Fibroblast of skin of right biceps (primary cell): ENCODE results near the gene CRYZ.

Source experiments
- DNase-seq: peaks from one replicate; pipeline ENCODE4 v3.0.0-alpha.2; 2013

Gene CRYZ

DNA sequence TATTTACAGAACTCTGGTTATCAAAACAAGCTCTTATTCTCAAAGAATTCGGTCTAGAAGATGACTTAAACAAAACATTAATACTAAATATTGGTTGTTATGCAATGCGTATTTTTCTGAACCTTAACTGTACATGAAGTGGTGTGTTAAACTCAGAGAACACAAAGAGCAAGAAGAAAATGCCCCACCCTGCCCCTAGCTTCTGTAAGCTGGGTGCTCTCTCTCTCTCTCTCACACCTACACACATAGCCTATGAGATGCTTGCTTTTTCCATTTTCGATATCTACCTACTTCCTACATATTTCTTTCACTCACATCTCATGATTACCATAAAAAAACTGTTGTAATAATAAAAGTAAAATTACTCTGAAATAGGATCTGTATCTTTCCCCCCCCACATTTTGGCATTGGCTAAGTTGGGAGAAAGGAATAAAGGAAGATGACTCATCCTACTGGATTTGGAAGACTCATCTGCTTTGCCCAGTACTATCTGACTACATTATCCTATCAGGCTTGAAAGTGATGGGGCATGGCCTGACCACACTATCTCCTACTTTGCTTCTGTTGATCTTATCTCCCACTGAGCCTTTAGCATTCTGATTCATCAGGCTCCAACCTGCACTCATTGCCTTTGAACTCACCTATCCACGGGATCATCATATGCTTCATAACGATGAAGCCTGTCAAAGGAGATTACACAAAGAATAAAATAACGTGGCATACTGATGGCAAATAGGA, 2.9 kb downstream of the CRYZ start:
- DNase-seq, result peak; percentile 82

DNA sequence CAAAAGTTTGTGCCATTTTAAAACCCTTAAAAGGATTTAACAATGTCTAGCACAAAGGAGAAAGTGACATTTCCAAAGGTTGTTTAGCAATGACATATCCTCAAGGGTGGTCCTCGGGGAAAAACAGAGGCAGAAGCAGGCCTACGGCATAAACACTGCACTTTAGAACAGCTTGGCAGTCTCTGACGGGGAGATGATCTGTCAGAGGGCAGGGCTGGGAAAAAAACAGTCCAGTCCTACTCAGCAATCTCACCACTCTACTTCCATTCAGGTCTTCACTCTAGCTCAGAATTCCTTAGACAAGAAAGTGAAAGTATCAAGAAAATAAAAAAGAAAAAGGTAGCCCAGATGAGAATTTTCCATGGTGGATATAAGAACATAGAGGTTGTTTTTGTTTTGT, 4.1 kb downstream of the CRYZ start:
- DNase-seq, result no peak

DNA sequence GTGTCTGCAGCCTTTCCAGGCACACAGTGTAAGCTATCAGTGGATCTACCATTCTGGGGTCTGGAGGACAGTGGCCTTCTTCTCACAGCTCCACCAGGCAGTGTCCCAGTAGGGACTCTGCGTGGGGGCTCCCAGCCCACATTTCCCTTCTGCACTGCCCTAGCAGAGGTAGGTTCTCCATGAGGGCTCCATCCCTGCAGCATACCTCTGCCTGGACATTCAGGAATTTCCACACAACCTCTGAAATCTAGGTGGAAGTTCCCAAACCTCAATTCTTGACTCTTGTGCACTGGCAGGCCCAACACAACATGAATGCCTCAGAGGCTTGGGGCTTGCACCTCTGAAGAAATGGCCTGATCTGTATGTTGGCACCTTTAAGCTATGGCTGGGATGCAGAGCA, 6.8 kb downstream of the CRYZ start:
- DNase-seq, result no peak

DNA sequence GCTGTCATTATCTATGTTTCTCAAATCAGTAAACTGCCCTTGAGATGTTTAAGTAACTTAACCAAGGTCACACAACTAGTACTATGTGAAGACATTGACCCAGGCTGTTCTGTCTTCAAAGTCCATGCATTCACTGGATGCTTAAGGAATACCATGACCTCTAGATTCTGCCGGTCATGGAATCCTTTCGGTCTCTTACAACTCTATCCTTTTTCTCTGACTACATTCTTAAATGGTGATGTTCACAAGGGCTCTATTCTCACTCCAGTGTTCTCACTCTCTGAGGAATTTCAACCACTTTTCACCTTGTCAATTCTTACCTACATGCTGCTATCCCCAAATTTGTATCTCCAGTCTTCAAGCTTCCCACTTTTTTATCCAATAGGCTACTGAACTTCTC, 15.2 kb downstream of the CRYZ start:
- no peak for DNase-seq

DNA sequence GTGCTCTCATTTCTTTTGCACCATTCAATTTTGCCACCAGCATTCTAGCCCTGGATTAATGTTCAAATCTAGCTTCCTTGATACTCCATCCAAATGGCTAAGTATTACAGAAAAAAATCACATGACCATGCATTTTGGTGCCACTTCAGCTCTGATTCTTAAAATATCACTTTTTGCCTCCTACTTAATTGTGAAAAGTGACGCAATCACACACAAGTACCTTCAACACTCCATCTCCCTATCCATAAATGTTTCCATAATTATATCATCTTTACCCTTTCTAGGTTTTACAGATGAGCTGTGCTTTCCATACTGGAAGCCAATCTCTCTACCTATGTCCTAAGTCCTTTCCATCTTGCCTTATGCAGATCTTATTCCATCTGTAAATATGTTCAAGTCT, 16.0 kb downstream of the CRYZ start:
- no peak for DNase-seq

DNA sequence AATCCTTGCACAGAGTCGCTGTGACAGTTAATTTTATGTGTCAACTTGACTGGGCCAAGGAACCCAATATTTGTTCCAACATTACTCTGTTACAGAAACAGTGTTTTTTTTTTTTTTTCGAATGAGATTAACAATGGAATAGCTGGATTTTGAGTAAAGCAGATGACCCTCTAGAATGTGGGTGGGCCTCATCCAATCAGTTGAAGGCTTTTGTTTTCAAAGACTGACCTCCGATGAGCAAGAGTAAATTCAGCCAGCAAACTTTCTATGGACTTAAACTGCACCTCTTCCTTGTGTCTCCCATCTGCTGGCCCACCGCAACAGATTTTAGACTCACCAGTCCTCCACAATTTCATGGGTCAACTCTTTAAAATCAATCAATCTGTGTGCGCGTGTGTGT, 17.0 kb downstream of the CRYZ start:
- no peak for DNase-seq

DNA sequence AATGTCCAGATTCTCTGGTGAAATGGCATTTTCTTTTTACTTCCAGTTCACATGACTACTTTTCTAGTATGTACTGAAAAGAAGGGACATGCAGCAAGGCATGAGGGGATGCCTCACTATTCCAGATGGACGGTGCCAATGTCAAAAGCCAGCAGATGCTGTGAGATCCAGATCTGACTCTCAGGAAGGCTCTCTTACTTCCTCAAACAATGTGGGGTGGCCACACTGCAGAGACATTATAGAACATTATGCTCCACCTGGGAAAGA, 17.7 kb downstream of the CRYZ start:
- DNase-seq, result no peak

DNA sequence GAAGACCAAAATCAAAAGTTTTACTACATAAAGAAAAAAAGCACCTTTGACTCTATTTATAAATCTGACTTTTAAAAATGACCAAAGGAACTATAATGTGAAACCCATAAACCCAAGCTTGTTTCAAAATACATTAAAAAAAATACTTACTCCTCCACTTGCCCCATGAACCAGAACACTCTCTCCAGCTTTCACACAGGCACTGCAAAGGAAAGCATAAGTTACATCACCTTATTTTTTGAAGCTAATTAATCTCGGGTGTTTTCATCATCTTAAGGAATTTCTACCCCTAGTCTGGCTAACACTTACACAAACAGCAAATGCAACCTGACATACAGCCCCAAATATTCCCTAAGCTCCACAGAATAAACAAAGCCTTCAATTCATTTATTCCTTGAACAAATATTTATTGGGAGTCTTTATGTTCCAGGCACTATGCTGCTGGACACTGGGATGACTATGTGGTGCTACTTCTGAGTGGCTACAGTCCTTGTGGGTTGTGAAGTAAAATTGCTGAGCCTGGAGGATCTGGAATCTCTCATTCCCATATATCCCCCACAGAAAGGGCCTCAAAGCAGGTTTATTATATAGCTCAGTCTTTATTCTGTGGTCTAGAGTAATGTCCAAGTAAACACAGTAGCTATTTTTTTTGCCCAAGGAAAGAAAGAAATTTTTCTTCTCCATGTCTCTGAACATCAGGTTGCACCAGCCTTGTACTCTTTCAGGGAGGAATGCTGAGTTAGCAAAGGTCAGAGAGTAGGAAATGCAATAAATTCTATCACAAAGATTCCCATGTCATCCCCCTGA, 18.2 kb downstream of the CRYZ start:
- peak; percentile 28 for DNase-seq

DNA sequence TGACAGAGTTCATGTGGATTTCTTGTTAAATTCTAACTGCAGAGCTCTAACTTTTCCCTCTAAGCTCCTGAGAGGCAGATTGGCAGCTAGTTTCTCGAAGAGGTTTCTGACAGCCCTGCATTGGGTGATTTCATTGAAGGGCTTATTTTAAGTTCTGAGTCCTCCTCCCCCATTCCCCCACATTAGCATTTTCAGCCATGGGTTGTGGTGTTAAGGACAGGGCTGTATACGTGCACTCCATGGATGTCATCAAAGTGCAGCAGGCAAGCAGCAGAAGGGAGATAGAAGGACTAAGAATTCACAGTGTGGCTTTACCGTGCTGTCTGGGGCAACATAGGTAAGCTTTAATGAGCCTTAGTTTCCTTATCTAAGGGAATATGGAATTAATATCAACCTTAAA, 19.0 kb downstream of the CRYZ start:
- no peak for DNase-seq

DNA sequence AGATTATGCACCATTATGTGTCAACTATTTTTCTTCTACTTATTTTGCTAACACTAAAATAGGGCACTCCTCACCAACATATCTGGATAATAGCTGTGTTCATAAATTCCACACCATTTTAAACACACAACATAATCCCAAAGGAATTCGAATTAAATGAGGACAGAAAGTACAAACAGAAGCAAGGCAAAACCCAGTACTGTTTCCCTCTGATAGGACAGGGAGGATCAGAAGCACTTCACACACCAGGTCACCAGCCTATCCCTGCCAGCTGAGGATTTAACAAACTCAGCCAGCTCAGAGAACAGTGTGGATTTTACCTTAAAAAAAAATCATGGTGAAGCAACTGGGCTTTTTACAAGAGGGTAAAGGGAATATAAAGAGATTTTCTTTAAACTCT, 20.0 kb downstream of the CRYZ start:
- no peak for DNase-seq

DNA sequence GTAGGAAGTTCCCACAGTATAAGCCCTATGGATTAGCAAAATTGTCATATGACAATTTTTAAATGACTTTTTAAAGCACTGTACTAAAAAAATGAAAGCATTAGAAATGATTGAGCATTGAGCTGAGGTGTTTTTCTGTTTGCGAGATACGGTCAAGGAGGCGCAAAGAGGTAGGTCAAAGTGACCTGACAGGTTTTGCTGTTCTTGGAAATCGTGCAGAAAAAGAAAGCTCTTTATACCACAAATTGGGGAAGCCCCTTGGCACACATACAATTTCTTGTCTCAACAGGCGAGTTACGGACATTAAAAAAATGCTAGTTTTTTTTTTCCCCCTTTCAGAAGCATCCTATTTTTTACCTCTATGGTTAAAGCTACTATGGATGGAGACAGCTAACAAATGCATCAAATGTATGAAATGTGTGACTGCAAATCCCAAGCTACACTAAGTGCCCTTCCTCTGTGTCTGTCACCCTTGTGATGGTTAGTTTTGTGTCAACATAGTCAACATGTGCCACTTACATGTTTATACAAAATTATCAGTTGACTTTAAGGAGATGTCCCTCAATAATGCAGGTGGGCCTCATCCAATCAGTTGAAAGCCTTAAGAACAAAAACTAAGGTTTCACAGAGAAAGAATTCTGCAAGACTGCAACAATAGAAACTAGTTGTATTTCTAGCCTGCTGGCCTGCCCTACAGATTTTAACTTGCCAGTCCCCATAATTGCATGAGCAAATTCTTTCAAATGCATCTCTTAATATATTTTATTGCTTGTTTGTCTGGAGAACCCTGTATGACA, 29.3 kb downstream of the CRYZ start:
- no peak for DNase-seq

DNA sequence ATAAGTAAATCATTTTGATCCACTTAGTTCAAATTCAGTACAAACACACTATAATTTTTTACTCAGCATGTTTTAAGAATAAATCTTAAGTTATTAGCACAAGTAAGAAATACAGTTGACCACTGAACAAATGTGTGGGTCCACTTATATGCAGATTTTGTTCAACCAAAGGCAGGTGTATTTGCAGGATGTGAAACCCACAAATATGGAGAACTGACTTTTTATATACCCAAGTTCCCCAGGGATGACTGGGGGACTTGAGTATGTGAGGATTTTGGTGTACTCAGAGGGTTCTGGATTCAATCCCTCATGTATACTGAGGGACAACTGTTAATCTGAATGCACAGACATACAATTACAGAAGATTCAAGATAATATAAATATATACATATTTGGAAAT, 33.5 kb downstream of the CRYZ start:
- no peak for DNase-seq

DNA sequence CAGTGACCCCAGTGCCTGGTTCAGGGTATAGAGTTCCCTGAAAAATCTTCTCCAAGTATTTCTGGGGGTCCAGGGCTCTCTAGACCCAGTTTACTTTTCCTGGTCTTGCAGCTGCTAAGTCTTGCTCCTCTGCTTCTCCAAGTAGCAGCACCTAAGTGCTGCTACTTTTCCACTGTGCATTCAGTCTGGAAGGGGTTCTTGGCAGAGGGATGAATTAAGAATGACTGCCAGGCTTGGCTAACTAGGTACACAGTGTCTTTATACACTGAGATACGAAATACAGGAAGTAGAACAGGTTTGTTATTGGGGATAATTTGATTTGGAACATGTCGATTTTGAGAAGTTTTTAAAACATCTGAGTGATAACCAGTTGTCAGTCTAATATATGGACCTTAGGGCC, 35.0 kb downstream of the CRYZ start:
- DNase-seq, result no peak

DNA sequence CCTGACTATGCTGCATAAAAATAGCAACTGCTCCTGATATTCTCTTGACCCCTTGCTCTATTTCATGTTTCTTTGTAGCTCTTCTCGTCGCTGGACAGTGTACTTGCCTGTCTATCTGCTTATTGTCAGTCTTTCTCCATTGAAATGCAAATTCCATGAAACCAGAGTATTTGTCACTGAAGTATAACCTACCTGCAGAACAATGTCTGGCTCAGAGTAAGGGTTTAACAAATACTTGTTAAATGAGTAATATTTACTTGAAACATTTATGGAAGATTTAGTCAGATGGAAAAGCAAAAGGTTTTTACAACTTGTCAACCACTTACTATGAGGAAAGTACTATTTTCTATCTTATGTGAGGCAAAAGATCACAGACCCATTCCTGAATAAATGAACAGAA, 39.4 kb downstream of the CRYZ start:
- peak; percentile 13 for DNase-seq

DNA sequence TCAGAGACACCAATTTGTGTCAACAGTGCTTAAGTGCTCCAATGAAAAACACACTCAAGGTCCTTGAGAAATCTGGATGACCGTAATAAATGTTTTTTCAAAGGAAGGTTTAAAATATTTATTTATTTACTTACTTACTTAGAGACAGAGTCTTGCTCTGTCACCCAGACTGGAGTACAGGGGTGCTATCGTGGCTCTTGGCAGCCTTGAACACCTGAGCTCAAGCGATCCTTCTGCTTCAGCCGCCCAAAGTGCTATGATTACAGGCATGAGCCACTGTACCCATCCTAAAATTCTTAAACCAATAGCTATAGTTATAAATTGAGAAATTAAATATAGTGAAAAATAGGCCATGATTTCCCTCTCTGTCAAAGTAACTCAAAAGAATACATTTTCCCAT, 41.9 kb downstream of the CRYZ start:
- DNase-seq, result no peak

DNA sequence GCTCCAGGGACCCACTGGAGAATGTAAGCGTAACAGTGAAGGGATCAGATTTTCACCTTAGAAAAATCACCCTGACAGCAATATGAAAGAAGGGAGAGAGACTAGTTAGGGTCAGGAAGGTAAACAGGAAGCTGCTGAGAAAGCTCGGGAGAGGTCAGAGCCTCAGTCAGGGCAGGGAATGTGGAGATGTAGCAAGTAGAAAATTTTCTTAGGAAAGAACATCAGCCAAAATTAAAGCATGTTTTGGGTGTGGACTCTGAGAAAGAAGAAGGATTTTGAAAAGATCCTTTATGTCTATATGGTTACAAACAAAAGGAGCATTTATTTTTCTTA, 42.5 kb downstream of the CRYZ start:
- DNase-seq, result no peak

DNA sequence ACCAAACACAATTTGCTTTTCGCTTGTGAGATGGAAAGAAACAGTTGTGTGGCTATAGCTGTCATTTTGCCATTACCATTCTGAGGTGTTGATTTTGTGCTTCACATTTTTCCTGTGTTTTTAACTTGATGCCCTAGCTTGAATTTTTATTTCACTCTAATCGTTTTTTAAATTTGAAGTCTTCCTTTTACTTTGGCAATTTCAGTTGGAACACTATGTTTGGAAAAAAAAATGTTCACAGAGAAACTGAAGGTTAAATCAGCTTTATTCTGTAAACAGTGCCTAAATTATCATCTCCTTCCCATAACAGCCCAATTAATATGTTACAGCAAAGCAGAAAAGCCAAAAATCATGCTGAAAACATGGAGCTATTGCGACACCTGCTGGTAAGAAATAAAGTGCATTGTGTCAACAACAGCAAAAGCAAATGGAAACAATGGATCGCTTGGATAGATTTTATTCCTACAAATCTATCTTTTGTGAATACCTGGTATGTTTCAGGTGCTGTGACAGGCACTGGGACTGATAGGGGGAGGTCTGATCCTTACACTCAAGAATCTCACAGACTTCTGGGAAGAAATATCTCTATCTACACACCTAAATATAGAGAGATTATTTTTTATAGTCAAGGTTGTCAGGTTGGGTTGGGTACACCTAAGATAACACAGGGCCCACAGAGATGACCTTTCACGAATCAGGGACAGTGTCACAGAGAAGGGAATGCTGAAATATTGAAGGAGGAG, 43.1 kb downstream of the CRYZ start:
- peak; percentile 53 for DNase-seq

DNA sequence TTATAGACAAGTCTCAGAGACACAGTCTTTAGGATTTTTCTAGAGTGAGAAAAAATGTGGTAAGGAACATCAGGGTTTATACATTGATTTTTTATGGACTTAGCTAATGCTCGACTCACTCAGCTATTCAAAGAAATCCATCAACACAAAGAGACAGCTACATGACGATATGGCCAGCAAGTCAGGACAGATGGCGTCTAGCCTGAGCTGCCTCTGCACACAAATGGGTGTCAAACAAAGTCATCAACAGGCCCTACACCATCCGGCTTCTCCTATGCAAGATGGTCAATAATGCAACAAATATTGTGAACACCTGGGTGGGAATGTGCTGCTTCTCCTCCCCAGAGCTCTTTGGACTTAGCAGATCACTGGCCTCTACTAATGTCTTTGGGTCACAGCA, 45.9 kb downstream of the CRYZ start:
- DNase-seq, result no peak

DNA sequence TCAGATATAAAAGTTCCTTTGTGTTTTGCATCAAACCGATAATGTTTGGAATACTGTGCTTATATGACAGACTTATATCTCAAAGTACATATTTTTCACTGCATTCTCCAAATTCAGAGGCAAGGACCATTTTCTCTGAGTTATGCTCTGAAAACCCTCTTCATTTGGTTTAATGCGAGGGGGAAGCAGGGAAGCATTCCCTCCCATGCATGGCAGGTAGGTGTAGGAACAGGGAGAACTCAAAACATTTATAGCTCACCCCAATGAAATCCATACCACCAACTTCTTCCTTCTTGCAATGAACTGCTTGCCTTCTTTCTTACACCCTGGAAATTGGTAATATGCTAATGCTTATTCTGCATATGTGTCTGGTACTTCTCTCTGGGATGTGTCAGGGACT, 48.5 kb downstream of the CRYZ start:
- DNase-seq, result no peak

DNA sequence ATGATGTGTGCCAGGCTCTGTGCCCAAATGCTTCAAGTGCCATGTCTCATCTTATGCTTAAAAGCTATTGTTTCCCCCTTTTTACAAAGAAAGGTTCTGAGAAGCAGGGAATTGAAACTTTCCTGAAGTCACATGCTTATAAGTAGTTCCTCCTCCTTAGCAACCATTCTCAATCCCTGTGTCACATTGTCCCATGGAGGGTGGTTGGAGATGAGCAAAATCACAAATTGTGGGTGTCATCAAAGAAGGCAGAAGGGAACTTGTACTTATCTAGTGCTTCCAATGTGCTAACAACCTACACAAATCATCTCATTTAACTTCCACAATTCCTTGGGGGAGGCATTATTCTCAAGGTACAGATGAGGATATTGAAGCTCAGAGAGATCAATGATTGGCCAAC, 49.2 kb downstream of the CRYZ start:
- no peak for DNase-seq

DNA sequence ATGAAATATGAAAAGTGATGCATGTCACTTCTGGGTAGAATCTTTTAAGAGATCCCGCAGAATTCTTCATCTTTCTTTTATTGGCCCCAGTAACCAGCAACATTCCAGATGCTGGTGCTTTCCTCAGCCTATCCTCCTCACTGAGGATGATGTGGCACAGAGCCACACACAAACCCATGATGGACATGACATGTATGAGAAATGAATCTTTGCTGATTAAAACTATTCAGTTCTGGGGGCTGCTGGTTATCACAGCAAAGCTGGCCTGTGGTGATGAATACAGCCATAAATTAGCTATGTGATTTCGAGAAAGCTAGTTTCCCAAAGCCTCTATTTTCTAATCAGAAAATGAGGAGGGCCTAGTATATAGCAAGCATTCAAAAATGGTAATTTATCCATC, 51.0 kb downstream of the CRYZ start:
- DNase-seq, result no peak

DNA sequence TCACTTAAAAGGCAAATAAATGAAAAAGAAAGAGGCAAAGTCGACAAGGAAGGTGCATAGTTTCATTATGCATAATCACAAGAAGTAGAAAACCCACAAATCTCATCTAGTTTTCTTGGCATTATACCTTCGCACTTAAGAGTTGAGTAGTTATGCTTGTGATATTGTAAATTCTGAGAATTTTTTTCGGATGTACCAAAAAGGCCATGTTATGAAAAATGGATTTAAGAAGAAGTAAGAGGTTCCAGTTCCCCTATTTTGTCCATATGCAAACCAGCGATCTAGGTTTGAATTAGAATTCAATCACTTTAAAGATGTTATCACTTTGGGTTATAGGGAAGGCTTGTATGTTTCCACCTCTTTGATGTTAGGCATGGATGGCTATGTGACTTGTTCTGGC, 51.4 kb downstream of the CRYZ start:
- no peak for DNase-seq

DNA sequence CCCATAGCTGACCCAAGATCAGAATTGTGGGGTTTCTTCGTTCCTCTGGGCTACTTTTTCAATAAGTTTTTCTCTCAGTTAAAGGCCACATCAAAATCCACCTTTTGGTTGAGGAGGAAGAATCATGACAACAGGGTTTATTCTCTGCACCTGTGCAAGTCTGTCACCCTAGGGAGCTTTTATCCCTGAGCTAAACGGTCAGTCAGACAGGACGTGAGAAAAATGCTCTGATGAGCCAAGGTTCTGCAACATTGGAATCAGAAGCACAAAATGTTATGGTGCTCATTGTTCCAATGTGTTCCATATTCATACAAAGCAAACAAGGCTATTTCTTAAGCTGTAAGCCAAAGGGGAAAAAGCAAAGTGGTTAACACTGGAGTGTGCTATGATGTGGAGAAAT, 51.8 kb downstream of the CRYZ start:
- no peak for DNase-seq

DNA sequence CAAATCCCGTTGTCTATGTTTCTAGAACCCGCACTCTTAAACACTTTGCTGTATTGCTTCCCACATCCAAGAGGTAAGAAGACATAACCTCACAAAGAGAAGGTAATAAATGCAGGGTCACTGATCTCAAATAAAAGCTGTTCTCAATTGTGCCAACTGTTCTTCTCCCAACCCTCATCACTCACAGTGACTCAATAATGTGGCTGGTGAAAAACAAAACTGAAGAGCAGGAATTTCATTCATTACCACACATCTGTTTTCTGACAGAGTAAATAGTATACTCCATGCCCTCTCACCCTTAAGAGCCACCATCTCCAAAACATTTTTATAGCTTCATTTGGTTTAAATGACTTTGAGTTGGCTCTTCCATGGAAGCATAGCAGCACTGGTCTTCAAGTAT, 53.0 kb downstream of the CRYZ start:
- no peak for DNase-seq
